ENCODE measurements around the gene FDX2. TPM values are rescaled to one million over a fixed set of nuclear protein-coding genes. Genes with fewer than 3 reads are reported as not detected.
"Not testable (repeated sequence)": the region's sequence is repeated elsewhere in the genome, so short reads cannot be mapped to it uniquely, and the experiment has no call there.

The FDX2 gene
- polyA plus RNA-seq, 6 donors from 2014 or later: 12.9 to 36.6 (median 15.5) TPM

- Mint-ChIP-seq H3K36me3 (peaks cover 9 to 19% of the 10 kb centered on the region in 2 donors), H3K4me1 (peaks cover 42 to 79% (median 73%) of the 10 kb centered on the region in 3 donors), H3K9me3 (peaks cover 0 to 5% (median 0%) of the 10 kb centered on the region in 7 donors), H3K4me3 (peak within 1 kb of the TSS; percentile 79 to 93 (median 86)), H3K27ac (peak within 1 kb of the TSS; percentile 65 to 93 (median 78)), H3K27me3 (peaks cover 48 to 78% (median 48%) of the 10 kb centered on the region in 3 donors)
- ATAC-seq (ENCODE audit: low read depth in 2 of 2) (peak; percentile 10 to 15), DNase-seq (no peak)
Observed at GRCh38 chr19:10289836-10290356, 25.9 kb downstream of the FDX2 start, which contains the start of gene ICAM5. Gene ICAM5 (plus strand): TSS chr19:10289952. CDS start chr19:10290044, 92 bp downstream.

- Mint-ChIP-seq H3K27me3 (peaks cover 48 to 73% (median 48%) of the 10 kb centered on the region in 3 donors), H3K4me3 (peak overlapping the region; percentile 75 to 93 (median 84)), H3K9me3 (peaks cover 0 to 5% (median 0%) of the 10 kb centered on the region in 7 donors), H3K36me3 (peaks cover 9 to 22% of the 10 kb centered on the region in 2 donors), H3K27ac (peak overlapping the region; percentile 49 to 92 (median 70)), H3K4me1 (peaks cover 42 to 74% (median 73%) of the 10 kb centered on the region in 3 donors)
- ATAC-seq (ENCODE audit: low read depth in 2 of 2) (peak; percentile 62 to 70), DNase-seq (peak; percentile 53)
Observed at GRCh38 chr19:10289167-10289835, 26.5 kb downstream of the FDX2 start.

- Mint-ChIP-seq H3K4me1 (peaks cover 42 to 73% (median 73%) of the 10 kb centered on the region in 3 donors), H3K4me3 (peak overlapping the region; percentile 75 to 93 (median 84)), H3K27ac (peak overlapping the region; percentile 49 to 92 (median 70)), H3K36me3 (peaks cover 9 to 22% of the 10 kb centered on the region in 2 donors), H3K27me3 (peaks cover 47 to 67% (median 48%) of the 10 kb centered on the region in 3 donors), H3K9me3 (peaks cover 0 to 5% (median 0%) of the 10 kb centered on the region in 7 donors)
- DNase-seq: no peak
- ATAC-seq (ENCODE audit: low read depth in 2 of 2): no peak
Observed at GRCh38 chr19:10288662-10289166, 27.1 kb downstream of the FDX2 start.

- no peak for ATAC-seq (ENCODE audit: low read depth in 2 of 2)
- Mint-ChIP-seq H3K27ac (peak within 1 kb of the TSS in 5 of 6 donors; percentile 49 to 87 (median 64)), H3K36me3 (peaks cover 9 to 22% of the 10 kb centered on the region in 2 donors), H3K4me3 (peak within 1 kb of the TSS; percentile 65 to 93 (median 83)), H3K4me1 (peaks cover 29 to 60% (median 57%) of the 10 kb centered on the region in 3 donors), H3K27me3 (peaks cover 34 to 51% (median 36%) of the 10 kb centered on the region in 3 donors), H3K9me3 (peaks cover 0 to 2% (median 0%) of the 10 kb centered on the region in 7 donors)
- no peak for DNase-seq
Observed at GRCh38 chr19:10286803-10287737, 28.7 kb downstream of the FDX2 start, which contains the start of gene ICAM4. Gene ICAM4 (plus strand): TSS chr19:10286955. CDS start chr19:10287013, 58 bp downstream.

GRCh38 chr19:10285393-10285792, 30.4 kb downstream of the FDX2 start:
- H3K4me1 Mint-ChIP-seq: peaks cover 20 to 47% (median 43%) of the 10 kb centered on the region in 3 donors

GRCh38 chr19:10284960-10285278, 30.9 kb downstream of the FDX2 start:
- H3K9me3 Mint-ChIP-seq: no peaks in the 10 kb centered on the region
- H3K36me3 Mint-ChIP-seq: peaks cover 9 to 13% of the 10 kb centered on the region in 2 donors
- H3K4me3 Mint-ChIP-seq: no peak overlapping the region
- H3K27ac Mint-ChIP-seq: peak overlapping the region in 1 of 6 donors; percentile 69
- peaks cover 18 to 31% (median 19%) of the 10 kb centered on the region in 3 donors for H3K27me3 Mint-ChIP-seq
- DNase-seq (no peak), ATAC-seq (ENCODE audit: low read depth in 2 of 2) (no peak)
- H3K4me1 Mint-ChIP-seq: peaks cover 17 to 44% (median 42%) of the 10 kb centered on the region in 3 donors

More at GRCh38 chr19:10285393-10285792, 30.4 kb downstream of the FDX2 start:
- DNase-seq: no peak
- Mint-ChIP-seq H3K27ac (peak overlapping the region in 2 of 6 donors; percentile 64 to 65), H3K9me3 (no peaks in the 10 kb centered on the region), H3K27me3 (peaks cover 22 to 36% (median 23%) of the 10 kb centered on the region in 3 donors), H3K36me3 (peaks cover 9 to 17% of the 10 kb centered on the region in 2 donors), H3K4me3 (no peak overlapping the region)
- no peak for ATAC-seq (ENCODE audit: low read depth in 2 of 2)

GRCh38 chr19:10284065-10284959, 31.5 kb downstream of the FDX2 start:
- Mint-ChIP-seq H3K4me3 (peak overlapping the region in 1 of 8 donors; percentile 40), H3K27ac (no peak overlapping the region), H3K27me3 (peaks cover 17 to 25% (median 19%) of the 10 kb centered on the region in 3 donors), H3K9me3 (no peaks in the 10 kb centered on the region), H3K36me3 (peaks cover 9 to 13% of the 10 kb centered on the region in 2 donors), H3K4me1 (peaks cover 19 to 47% (median 41%) of the 10 kb centered on the region in 3 donors)
- no peak for DNase-seq
- ATAC-seq (ENCODE audit: low read depth in 2 of 2): no peak

GRCh38 chr19:10283301-10284064, 32.3 kb downstream of the FDX2 start:
- H3K4me1 Mint-ChIP-seq: peaks cover 17 to 43% (median 33%) of the 10 kb centered on the region in 3 donors
- peaks cover 9 to 16% (median 15%) of the 10 kb centered on the region in 3 donors for H3K27me3 Mint-ChIP-seq
- peak overlapping the region in 1 of 8 donors; percentile 24 for H3K4me3 Mint-ChIP-seq
- no peaks in the 10 kb centered on the region for H3K9me3 Mint-ChIP-seq
- peaks cover 9 to 13% of the 10 kb centered on the region in 2 donors for H3K36me3 Mint-ChIP-seq
- no peak for DNase-seq
- no peak overlapping the region for H3K27ac Mint-ChIP-seq
- no peak for ATAC-seq (ENCODE audit: low read depth in 2 of 2)

GRCh38 chr19:10282043-10282442, 33.8 kb downstream of the FDX2 start:
- peaks cover 9 to 13% of the 10 kb centered on the region in 2 donors for H3K36me3 Mint-ChIP-seq
- not testable (repeated sequence) for H3K9me3 Mint-ChIP-seq; H3K27me3 Mint-ChIP-seq; ATAC-seq (ENCODE audit: low read depth in 2 of 2); H3K27ac Mint-ChIP-seq; DNase-seq
- peak overlapping the region in 1 of 8 donors; percentile 21 for H3K4me3 Mint-ChIP-seq
- peaks cover 10 to 31% (median 20%) of the 10 kb centered on the region in 3 donors for H3K4me1 Mint-ChIP-seq

- peaks cover 7 to 15% (median 10%) of the 10 kb centered on the region in 3 donors for H3K4me1 Mint-ChIP-seq
- peak overlapping the region in 3 of 8 donors; percentile 31 to 58 (median 55) for H3K4me3 Mint-ChIP-seq
- H3K9me3 Mint-ChIP-seq: no peaks in the 10 kb centered on the region
- H3K27me3 Mint-ChIP-seq: no peaks in the 10 kb centered on the region
- ATAC-seq (ENCODE audit: low read depth in 2 of 2): peak in 1 of 2 donors; percentile 25
- peak overlapping the region in 5 of 6 donors; percentile 16 to 84 (median 72) for H3K27ac Mint-ChIP-seq
- H3K36me3 Mint-ChIP-seq: peaks cover under 1 to 3% of the 10 kb centered on the region in 2 donors
- no peak for DNase-seq
Observed at GRCh38 chr19:10279737-10280442, 35.9 kb downstream of the FDX2 start.

GRCh38 chr19:10278935-10279334, 36.9 kb downstream of the FDX2 start:
- Mint-ChIP-seq H3K4me1 (peaks cover 10 to 21% (median 13%) of the 10 kb centered on the region in 3 donors), H3K27me3 (no peaks in the 10 kb centered on the region), H3K27ac (peak overlapping the region in 3 of 6 donors; percentile 27 to 82 (median 75)), H3K9me3 (no peaks in the 10 kb centered on the region), H3K4me3 (no peak overlapping the region), H3K36me3 (peaks cover 0 to 3% of the 10 kb centered on the region in 2 donors)
- ATAC-seq (ENCODE audit: low read depth in 2 of 2) (no peak), DNase-seq (no peak)
